GM19043 (cell line): ENCODE measurements around the gene ADARB2.

Experiments
- ATAC-seq: cut with Tn5 transposase; IDR thresholded peaks from one replicate; pipeline ENCODE4 v1.9.1; 2021; ENCODE audit warnings: low read depth; ENCODE audit not compliant: unreplicated experiment

Gene ADARB2

GRCh38 chr10:1736144-1736971 lies 967 bp downstream of the ADARB2 start:
- no peak for ATAC-seq

GRCh38 chr10:1735562-1735961 lies 1.8 kb downstream of the ADARB2 start:
- no peak for ATAC-seq

DNA sequence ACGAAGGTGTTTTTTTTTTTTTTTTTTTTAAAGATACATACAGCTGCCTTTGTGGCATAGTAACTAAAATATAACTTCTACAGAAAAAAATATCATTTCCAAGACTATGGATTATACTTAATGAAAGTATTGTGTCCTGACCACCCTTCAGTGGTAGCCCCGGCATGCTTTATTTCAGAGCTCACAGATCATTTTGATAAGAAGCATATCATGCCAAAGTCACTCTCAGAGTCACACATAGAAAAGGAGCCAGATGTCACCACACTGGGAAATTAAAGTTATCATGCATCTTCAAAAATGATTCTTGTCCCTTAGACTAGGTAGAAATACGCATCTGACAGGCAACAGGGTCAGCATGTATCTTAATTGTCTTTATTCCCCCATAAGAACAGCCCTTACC lies 3.0 kb downstream of the ADARB2 start:
- ATAC-seq = no peak

- ATAC-seq = no peak
These were observed 3.6 kb downstream of the ADARB2 start for GRCh38 chr10:1733720-1734119.

DNA sequence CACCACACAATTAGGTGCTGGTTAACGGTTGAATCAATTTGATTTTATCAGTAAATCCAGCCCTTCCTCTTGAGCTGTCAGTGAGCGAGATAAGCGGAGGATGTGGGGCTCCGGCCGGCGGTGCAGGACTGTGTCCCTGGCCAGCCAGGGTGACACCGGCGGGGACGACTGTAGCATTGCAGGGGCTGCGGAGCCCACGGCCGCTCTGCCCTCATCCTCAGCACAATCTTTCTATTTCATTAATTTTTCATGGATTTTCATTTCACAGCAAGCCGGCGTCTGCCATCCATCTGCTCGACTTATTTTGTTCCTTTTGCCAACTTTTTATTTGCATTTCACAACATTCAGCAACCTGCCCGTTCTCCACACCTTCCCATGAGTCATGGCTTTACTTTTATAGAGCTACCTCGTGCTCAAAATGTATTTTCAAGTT lies 4.7 kb downstream of the ADARB2 start:
- ATAC-seq = no peak

GRCh38 chr10:1731592-1731991 lies 5.7 kb downstream of the ADARB2 start:
- ATAC-seq = no peak

DNA sequence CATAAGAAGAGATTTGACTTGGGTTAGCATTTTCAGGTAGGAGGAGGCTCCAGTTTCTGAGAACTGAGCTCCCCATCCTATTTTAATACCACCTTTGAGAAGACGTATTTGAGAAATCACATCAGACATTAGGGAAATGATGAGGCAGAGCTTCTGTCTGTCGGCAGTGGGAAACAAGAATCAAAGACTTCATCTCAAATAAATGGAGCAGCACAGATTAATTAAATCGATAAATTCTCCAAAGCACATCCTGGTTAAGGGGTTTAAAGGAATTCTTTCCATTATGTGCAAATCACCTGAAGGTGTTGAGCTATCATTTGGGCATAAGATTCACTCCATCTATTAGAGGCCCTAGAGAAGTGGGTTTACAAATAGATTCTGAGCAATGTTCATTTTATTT lies 7.6 kb downstream of the ADARB2 start:
- ATAC-seq = no peak

DNA sequence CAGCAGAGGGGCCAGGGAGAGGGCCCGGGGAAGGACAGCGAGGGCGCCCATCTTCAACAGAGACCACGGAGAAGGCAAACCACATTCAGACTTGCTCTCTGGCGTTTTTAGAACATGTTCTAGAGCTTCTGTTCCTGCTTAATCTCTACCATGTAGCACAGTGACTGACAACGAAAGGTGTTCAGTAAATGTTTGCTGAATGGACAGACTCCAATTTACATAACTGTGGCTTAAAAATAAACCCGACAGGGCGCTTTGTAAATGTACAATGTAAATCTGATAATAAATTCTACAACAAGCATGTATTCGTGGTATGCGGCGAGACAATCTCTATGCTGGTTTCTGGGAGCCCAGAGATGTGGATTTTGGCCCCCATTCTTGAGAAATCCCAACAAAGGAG lies 10.5 kb downstream of the ADARB2 start:
- ATAC-seq = no peak

GRCh38 chr10:1724921-1725488 lies 12.3 kb downstream of the ADARB2 start:
- ATAC-seq = no peak

GRCh38 chr10:1716839-1717238 lies 20.5 kb downstream of the ADARB2 start:
- no peak for ATAC-seq

GRCh38 chr10:1715821-1716220 lies 21.5 kb downstream of the ADARB2 start:
- ATAC-seq = no peak

- no peak for ATAC-seq
These were observed 24.2 kb downstream of the ADARB2 start for GRCh38 chr10:1712944-1713671.

DNA sequence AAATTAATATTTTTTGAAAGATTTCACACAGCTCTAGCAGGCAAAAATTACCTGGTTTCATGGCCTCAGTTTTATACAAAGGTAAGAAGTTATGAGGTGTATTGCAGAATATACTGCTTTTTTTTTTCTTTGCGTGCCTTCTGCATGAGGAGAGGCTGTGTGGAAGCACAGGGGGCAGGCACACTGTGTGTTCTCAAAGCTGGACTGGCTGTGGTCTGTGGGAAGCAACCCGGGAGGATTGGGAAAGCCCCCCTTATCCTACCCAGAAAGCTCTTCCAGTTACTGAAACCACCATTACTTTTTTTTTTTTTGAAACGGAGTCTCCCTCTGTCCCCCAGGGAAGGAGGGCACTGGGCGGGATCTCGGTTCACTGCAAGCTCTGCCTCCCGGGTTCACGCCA lies 25.0 kb downstream of the ADARB2 start:
- ATAC-seq = no peak

DNA sequence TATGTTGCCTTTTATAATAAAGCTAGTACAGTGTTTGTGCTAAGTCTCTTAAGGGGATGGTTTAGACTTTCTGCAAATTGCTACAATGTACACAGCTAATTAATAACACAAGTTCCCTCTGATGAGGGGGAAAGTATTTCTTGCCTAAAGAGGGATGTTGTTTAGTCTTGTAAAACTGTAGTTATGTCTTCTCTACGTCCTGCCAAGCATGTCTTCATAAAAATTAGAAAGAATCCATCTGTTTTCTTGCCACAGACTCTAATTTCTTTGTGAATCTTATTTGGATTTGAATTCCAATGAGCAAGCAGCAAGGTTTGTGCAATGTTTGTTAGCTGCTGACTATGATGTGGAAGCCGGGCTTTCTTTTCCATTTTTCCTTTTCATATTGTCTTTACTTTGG lies 28.2 kb downstream of the ADARB2 start:
- no peak for ATAC-seq

DNA sequence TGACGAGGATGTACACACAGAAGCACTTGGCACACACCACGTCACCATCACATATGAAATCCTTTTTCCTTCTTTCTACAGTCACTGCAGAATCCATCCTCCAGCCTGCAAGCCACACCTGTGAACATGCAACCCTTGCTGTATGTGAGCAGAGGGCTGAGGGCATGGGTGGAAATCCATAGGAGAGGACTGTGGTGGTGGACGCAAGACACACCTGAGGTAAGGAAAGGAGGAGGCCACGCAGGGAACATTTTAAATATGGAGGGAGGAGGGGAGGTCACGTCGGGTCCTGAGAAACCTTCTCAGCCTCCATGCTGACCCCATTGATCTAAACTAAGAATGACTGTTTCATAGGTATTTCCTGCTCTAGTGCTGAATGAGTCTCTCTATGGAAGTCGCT lies 28.6 kb downstream of the ADARB2 start:
- no peak for ATAC-seq

GRCh38 chr10:1706711-1707110 lies 30.6 kb downstream of the ADARB2 start:
- no peak for ATAC-seq

- ATAC-seq = no peak
These were observed 31.1 kb downstream of the ADARB2 start for GRCh38 chr10:1706256-1706655.

GRCh38 chr10:1698185-1698584 lies 39.1 kb downstream of the ADARB2 start:
- no peak for ATAC-seq

GRCh38 chr10:1696106-1696505 lies 41.2 kb downstream of the ADARB2 start:
- no peak for ATAC-seq

- no peak for ATAC-seq
These were observed 47.2 kb downstream of the ADARB2 start for GRCh38 chr10:1690086-1690485.

DNA sequence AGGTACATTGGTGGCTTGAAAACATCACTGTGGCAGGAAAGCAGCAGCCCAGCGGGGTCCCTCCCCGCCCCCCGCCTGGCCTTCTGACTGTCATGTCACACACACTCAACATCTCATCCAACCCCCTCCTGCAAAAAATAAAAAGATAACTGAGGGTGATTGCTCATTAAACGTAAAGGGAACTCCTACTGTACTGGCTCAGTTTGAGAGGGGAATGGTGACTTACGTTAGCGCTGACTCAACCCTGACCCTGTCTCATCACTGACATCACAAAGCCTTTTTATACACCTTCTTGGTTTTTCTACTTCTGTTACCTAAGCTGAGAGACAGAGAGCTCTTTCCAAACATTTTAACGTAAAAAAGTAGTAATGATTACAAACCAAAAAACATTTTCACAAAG lies 48.8 kb downstream of the ADARB2 start:
- ATAC-seq = no peak
